ENCODE data around the gene FOXK2.

Gene FOXK2

DNA sequence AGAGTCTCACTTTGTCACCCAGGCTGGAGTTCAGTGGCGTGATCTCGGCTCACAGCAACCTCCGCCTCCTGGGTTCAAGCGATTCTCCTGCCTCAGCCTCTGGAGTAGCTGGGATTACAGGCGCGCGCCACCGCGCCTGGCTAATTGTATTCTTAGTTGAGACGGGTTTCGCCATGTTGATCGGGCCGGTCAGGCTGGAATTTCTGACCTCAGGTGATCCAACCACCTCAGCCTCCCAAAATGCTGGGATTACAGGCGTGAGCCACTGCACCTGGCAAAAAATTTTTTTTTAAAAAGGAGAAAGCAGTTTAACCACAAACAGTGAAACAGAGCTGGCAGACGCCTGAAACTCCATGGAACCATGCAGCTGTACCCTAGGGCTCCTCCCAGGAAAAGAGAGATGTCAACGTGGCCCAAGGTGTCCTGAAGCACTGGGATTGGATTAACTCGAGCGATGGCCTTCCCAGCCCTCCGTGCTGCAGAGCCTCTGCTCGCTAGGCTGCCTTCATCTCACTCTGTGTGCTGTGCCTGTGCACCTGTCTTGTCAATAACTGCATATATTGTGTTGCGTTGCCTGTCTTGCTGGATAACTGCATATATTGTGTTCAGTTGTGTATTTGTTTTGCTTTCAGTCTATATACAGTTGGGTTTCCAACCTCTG, 29.6 kb upstream of the FOXK2 start:
- Histone ChIP-seq H2AFZ (ENCODE audit: low read depth, low read length) (no peak overlapping the region), H3K9me3 (ENCODE audit: low read length) (no peaks in the 10 kb centered on the region), H3K4me3 (ENCODE audit: low read length) (no peak overlapping the region), H3K4me1 (ENCODE audit: insufficient read depth, low read length) (no peaks in the 10 kb centered on the region), H3K27me3 (ENCODE audit: insufficient read depth, low read length) (no peaks in the 10 kb centered on the region), H3K36me3 (ENCODE audit: insufficient read depth, low read length) (peaks cover 38% of the 10 kb centered on the region)

- no peaks in the 10 kb centered on the region for H3K27me3 ChIP-seq (ENCODE audit: insufficient read depth, low read length)
- H3K36me3 ChIP-seq (ENCODE audit: insufficient read depth, low read length), result peaks cover 34% of the 10 kb centered on the region
- no peaks in the 10 kb centered on the region for H3K4me1 ChIP-seq (ENCODE audit: insufficient read depth, low read length)
- H2AFZ ChIP-seq (ENCODE audit: low read depth, low read length), result no peak overlapping the region
- no peak overlapping the region for H3K4me3 ChIP-seq (ENCODE audit: low read length)
- H3K9me3 ChIP-seq (ENCODE audit: low read length), result no peaks in the 10 kb centered on the region
These were observed 28.9 kb upstream of the FOXK2 start for GRCh38 chr17:82490512-82491195.

DNA sequence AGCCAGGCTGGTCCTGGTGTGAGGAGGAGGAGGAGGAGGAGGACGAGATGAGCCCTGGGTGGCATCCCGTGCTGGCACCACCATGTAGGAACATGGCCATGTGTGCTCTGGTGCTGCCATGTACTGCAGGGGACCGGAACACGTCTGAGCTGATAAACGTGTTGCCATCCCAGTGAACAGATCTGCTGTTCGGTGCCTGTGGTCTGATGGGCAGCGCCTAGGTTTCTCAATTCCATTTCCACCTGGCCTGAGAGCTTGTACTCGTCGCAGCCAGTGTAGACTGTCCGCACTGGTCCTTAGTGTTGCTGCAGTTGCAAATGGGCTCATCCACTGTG, 28.4 kb upstream of the FOXK2 start:
- Histone ChIP-seq H3K4me1 (ENCODE audit: insufficient read depth, low read length) (no peaks in the 10 kb centered on the region), H3K9me3 (ENCODE audit: low read length) (no peaks in the 10 kb centered on the region), H3K27me3 (ENCODE audit: insufficient read depth, low read length) (no peaks in the 10 kb centered on the region), H3K36me3 (ENCODE audit: insufficient read depth, low read length) (peaks cover 29% of the 10 kb centered on the region), H3K4me3 (ENCODE audit: low read length) (no peak overlapping the region), H2AFZ (ENCODE audit: low read depth, low read length) (no peak overlapping the region)

DNA sequence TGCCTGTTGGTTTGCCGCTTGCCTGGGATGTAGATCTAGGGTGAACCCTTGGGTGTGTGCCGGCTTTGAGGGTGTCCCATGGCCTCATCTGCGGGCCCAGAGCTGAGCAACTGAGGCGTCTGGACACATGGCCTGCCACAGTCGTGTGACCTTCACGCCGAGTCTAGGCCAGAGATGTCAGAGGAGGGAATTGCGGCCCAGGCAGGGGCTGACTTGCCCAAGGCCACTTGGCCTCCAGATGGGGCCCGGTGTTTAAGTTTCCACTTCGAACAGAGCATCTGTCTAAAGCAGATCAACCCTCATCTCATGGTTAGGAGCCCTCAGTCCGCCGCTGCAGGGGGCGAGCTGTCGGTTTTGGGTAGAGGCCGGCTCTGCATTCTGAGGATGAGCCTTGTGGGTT, 28.0 kb upstream of the FOXK2 start:
- Histone ChIP-seq H2AFZ (ENCODE audit: low read depth, low read length) (no peak overlapping the region), H3K36me3 (ENCODE audit: insufficient read depth, low read length) (peaks cover 25% of the 10 kb centered on the region), H3K4me1 (ENCODE audit: insufficient read depth, low read length) (peaks cover 2% of the 10 kb centered on the region), H3K9me3 (ENCODE audit: low read length) (no peaks in the 10 kb centered on the region), H3K27me3 (ENCODE audit: insufficient read depth, low read length) (no peaks in the 10 kb centered on the region), H3K4me3 (ENCODE audit: low read length) (no peak overlapping the region)

DNA sequence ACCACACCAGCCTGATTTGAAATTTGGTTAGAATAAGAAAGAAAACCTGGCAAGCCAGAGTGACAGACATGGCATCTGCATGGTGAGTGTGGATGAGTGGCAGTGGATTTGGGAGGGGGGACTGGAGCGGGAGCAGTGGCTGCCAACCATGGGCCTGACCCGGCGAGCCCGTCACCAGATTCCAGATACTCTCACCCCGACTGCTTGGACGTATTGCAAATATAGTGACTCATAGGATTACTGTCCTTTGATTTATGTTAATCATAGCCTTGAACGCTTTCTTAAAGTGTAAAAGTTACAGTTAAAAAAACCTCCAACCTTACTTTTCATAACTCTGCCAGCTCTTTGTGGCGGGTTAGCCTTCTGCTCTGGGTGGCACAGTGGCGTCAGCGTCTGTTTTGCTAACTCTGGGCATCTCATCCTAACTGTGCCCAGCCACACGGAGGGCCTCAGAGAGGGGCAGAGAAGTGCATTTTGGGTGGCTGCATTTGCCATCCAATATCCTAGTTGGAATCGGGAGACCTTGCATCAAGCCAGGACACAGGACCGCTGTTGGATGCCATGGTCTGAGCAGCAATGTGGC, 26.8 kb upstream of the FOXK2 start:
- Histone ChIP-seq H3K4me3 (ENCODE audit: low read length) (no peak overlapping the region), H2AFZ (ENCODE audit: low read depth, low read length) (no peak overlapping the region), H3K9me3 (ENCODE audit: low read length) (no peaks in the 10 kb centered on the region), H3K27me3 (ENCODE audit: insufficient read depth, low read length) (no peaks in the 10 kb centered on the region), H3K4me1 (ENCODE audit: insufficient read depth, low read length) (peaks cover 5% of the 10 kb centered on the region), H3K36me3 (ENCODE audit: insufficient read depth, low read length) (peaks cover 15% of the 10 kb centered on the region)

GRCh38 chr17:82493226-82493781, 26.2 kb upstream of the FOXK2 start:
- no peaks in the 10 kb centered on the region for H3K27me3 ChIP-seq (ENCODE audit: insufficient read depth, low read length)
- peaks cover 5% of the 10 kb centered on the region for H3K4me1 ChIP-seq (ENCODE audit: insufficient read depth, low read length)
- peaks cover 11% of the 10 kb centered on the region for H3K36me3 ChIP-seq (ENCODE audit: insufficient read depth, low read length)
- H3K9me3 ChIP-seq (ENCODE audit: low read length), result no peaks in the 10 kb centered on the region
- H3K4me3 ChIP-seq (ENCODE audit: low read length), result no peak overlapping the region
- no peak overlapping the region for H2AFZ ChIP-seq (ENCODE audit: low read depth, low read length)

- Histone ChIP-seq H3K4me3 (ENCODE audit: low read length) (peak overlapping the region; percentile 8), H2AFZ (ENCODE audit: low read depth, low read length) (no peak overlapping the region), H3K36me3 (ENCODE audit: insufficient read depth, low read length) (peaks cover 1% of the 10 kb centered on the region), H3K9me3 (ENCODE audit: low read length) (no peaks in the 10 kb centered on the region), H3K27me3 (ENCODE audit: insufficient read depth, low read length) (no peaks in the 10 kb centered on the region), H3K4me1 (ENCODE audit: insufficient read depth, low read length) (peaks cover 5% of the 10 kb centered on the region)
These were observed 25.1 kb upstream of the FOXK2 start for GRCh38 chr17:82494236-82495055.

DNA sequence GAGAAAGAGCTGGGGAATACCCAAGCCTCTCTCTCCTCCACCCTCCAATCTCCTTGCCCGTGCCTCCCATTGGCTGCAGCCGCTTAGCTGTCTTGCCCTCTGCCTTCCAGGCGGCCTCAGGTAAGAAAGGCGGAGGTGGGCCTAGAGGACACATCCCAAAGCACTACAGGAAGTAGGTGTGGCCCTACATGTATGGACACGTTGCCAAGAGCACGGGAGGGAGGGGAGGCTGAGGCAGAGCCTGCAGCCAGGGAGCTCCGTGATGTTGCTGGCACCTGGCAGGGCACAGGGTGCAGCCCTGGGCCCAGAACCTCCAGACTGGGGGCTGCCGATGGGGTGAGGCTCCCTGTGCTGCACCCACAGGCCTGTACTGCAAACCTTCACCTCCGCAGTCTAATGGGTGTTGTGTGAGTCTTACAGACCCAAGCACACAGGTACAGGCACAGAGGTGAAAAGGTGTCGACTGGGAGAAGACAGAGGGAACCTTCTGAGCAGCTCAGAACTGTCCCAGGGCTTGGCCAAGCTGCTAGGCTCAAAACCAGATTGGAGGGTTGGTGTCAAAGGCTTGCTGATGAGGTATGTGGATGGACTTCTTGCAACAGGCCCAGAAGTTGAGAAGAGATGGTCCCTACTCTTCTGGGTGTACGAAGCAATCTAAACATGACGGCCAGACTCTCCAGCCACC, 23.5 kb upstream of the FOXK2 start:
- Histone ChIP-seq H2AFZ (ENCODE audit: low read depth, low read length) (no peak overlapping the region), H3K27me3 (ENCODE audit: insufficient read depth, low read length) (no peaks in the 10 kb centered on the region), H3K9me3 (ENCODE audit: low read length) (no peaks in the 10 kb centered on the region), H3K4me1 (ENCODE audit: insufficient read depth, low read length) (peaks cover 5% of the 10 kb centered on the region), H3K4me3 (ENCODE audit: low read length) (peak overlapping the region; percentile 57), H3K36me3 (ENCODE audit: insufficient read depth, low read length) (no peaks in the 10 kb centered on the region)

- Histone ChIP-seq H3K27me3 (ENCODE audit: insufficient read depth, low read length) (no peaks in the 10 kb centered on the region), H3K4me1 (ENCODE audit: insufficient read depth, low read length) (peaks cover 5% of the 10 kb centered on the region), H3K36me3 (ENCODE audit: insufficient read depth, low read length) (no peaks in the 10 kb centered on the region), H2AFZ (ENCODE audit: low read depth, low read length) (peak overlapping the region; percentile 59), H3K9me3 (ENCODE audit: low read length) (no peaks in the 10 kb centered on the region), H3K4me3 (ENCODE audit: low read length) (peak overlapping the region; percentile 57)
These were observed 22.8 kb upstream of the FOXK2 start for GRCh38 chr17:82496529-82497434.

GRCh38 chr17:82497483-82498405, 21.8 kb upstream of the FOXK2 start:
- no peaks in the 10 kb centered on the region for H3K27me3 ChIP-seq (ENCODE audit: insufficient read depth, low read length)
- peak overlapping the region; percentile 80 for H2AFZ ChIP-seq (ENCODE audit: low read depth, low read length)
- H3K4me1 ChIP-seq (ENCODE audit: insufficient read depth, low read length), result peaks cover 5% of the 10 kb centered on the region
- no peaks in the 10 kb centered on the region for H3K36me3 ChIP-seq (ENCODE audit: insufficient read depth, low read length)
- H3K4me3 ChIP-seq (ENCODE audit: low read length), result peak overlapping the region; percentile 65
- H3K9me3 ChIP-seq (ENCODE audit: low read length), result no peaks in the 10 kb centered on the region

DNA sequence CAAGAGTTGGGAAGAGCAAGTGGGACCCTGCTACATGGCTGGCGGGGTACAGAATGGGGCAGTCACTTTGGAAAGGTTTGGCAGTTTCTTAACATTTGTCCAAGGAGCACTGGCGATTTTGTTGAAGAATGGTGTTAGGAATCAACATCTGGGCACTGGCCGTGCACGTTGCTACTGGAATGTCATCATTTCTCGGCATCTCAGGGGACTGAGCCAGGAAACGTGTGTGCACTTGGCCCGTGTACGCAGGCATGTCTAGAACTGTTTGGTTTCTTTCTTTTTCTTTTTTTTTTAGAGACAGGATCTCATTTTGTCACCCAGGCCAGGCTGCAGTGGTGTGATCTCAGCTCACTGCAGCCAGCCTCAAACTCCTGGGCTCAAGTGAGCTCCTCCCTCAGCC, 17.3 kb upstream of the FOXK2 start:
- Histone ChIP-seq H3K36me3 (ENCODE audit: insufficient read depth, low read length) (no peaks in the 10 kb centered on the region), H3K4me3 (ENCODE audit: low read length) (no peak overlapping the region), H3K9me3 (ENCODE audit: low read length) (no peaks in the 10 kb centered on the region), H2AFZ (ENCODE audit: low read depth, low read length) (no peak overlapping the region), H3K27me3 (ENCODE audit: insufficient read depth, low read length) (no peaks in the 10 kb centered on the region), H3K4me1 (ENCODE audit: insufficient read depth, low read length) (no peaks in the 10 kb centered on the region)

All from neuron (in vitro differentiated cells).